8988T (cell line): Measurements from ENCODE around the gene ACSL1.
"Not testable (repeated sequence)": the region's sequence is repeated elsewhere in the genome, so short reads cannot be mapped to it uniquely, and the experiment has no call there.

Source experiments
- DNase-seq: peaks from one replicate; pipeline ENCODE4 v3.0.0; 2011

ACSL1 gene

GRCh38 chr4:184825896-184826690, at the start of gene ACSL1:
Gene ACSL1, minus strand, starts transcription at chr4:184825968. Its CDS starts 22,454 bp downstream, at chr4:184803514.
- DNase-seq, result peak; percentile 94

GRCh38 chr4:184873054-184873453, 47.3 kb upstream of the ACSL1 start:
- no peak for DNase-seq

- no peak for DNase-seq
Measured at GRCh38 chr4:184870718-184871117, 45.0 kb upstream of the ACSL1 start.

GRCh38 chr4:184868623-184869022, 42.9 kb upstream of the ACSL1 start:
- no peak for DNase-seq

GRCh38 chr4:184863916-184864315, 38.1 kb upstream of the ACSL1 start:
- no peak for DNase-seq

- DNase-seq, result no peak
Measured at GRCh38 chr4:184861047-184861446, 35.3 kb upstream of the ACSL1 start.

GRCh38 chr4:184860018-184860779, 34.4 kb upstream of the ACSL1 start:
- DNase-seq, result no peak

GRCh38 chr4:184857441-184858121, 31.8 kb upstream of the ACSL1 start:
- no peak for DNase-seq

- no peak for DNase-seq
Measured at GRCh38 chr4:184856277-184856609, 30.5 kb upstream of the ACSL1 start.

GRCh38 chr4:184854673-184855072, 28.9 kb upstream of the ACSL1 start:
- no peak for DNase-seq

- no peak for DNase-seq
Measured at GRCh38 chr4:184853436-184853835, 27.7 kb upstream of the ACSL1 start.

- no peak for DNase-seq
Measured at GRCh38 chr4:184851886-184852285, 26.1 kb upstream of the ACSL1 start.

- DNase-seq, result no peak
Measured at GRCh38 chr4:184851200-184851541, 25.4 kb upstream of the ACSL1 start.

GRCh38 chr4:184850431-184851199, 24.8 kb upstream of the ACSL1 start:
- DNase-seq, result no peak

- DNase-seq, result no peak
Measured at GRCh38 chr4:184850018-184850417, 24.2 kb upstream of the ACSL1 start.

GRCh38 chr4:184849185-184849584, 23.4 kb upstream of the ACSL1 start:
- no peak for DNase-seq

- no peak for DNase-seq
Measured at GRCh38 chr4:184848510-184848909, 22.7 kb upstream of the ACSL1 start.

GRCh38 chr4:184846531-184846930, 20.8 kb upstream of the ACSL1 start:
- no peak for DNase-seq

- DNase-seq, result no peak
Measured at GRCh38 chr4:184845367-184846021, 19.7 kb upstream of the ACSL1 start.

- DNase-seq, result no peak
Measured at GRCh38 chr4:184844742-184845141, 19.0 kb upstream of the ACSL1 start.

GRCh38 chr4:184843984-184844554, 18.3 kb upstream of the ACSL1 start:
- no peak for DNase-seq

GRCh38 chr4:184839075-184839399, 13.3 kb upstream of the ACSL1 start:
- not testable (repeated sequence) for DNase-seq
